Neural cell (in vitro differentiated cells): ENCODE data around the gene INSM2. TPM values are rescaled to one million over a fixed set of nuclear protein-coding genes. Genes with fewer than 3 reads are reported as not detected.

Source experiments
- H2AFZ ChIP-seq: fragments of 200-600, 300-800 bp; sonication (generic), shearing (Covaris generic); 2 replicates; pipeline ENCODE4 v1.6.0; 2014; ENCODE audit warnings: low read depth, mild to moderate bottlenecking, antibody characterized with exemption, low read length, moderate library complexity
- H3F3A ChIP-seq: fragments of 200-600 bp; shearing (Covaris generic); 2 replicates; pipeline ENCODE4 v1.6.1; 2016; ENCODE audit warnings: mild to moderate bottlenecking, moderate library complexity, mixed read lengths, antibody characterized with exemption, low read length; ENCODE audit not compliant: insufficient read depth, poor library complexity, severe bottlenecking
- H3K27ac ChIP-seq: fragments of 200-600, 300-800 bp; sonication (generic), shearing (Covaris generic); 2 replicates; pipeline ENCODE4 v1.5.1; 2014; ENCODE audit warnings: mild to moderate bottlenecking, low read length, moderate library complexity
- H3K27me3 ChIP-seq: fragments of 300-800, 200-600 bp; sonication (generic), shearing (Covaris generic); 2 replicates; pipeline ENCODE4 v1.6.0; 2014; ENCODE audit warnings: mild to moderate bottlenecking, low read depth, low read length, moderate library complexity; ENCODE audit not compliant: insufficient read depth
- H3K36me3 ChIP-seq: fragments of 300-800, 200-600 bp; sonication (generic), shearing (Covaris generic); 2 replicates; pipeline ENCODE4 v1.5.1; 2014; ENCODE audit warnings: mild to moderate bottlenecking, antibody characterized with exemption, low read length, moderate library complexity; ENCODE audit not compliant: insufficient read depth
- H3K4me2 ChIP-seq: fragments of 300-800, 200-600 bp; sonication (generic), shearing (Covaris generic); 2 replicates; pipeline ENCODE4 v1.6.0; 2014; ENCODE audit warnings: mild to moderate bottlenecking, low read length
- H3K4me3 ChIP-seq: fragments of 300-800, 200-600 bp; sonication (generic), shearing (Covaris generic); 2 replicates; pipeline ENCODE4 v1.5.1; 2014; ENCODE audit warnings: mild to moderate bottlenecking, low read length, moderate library complexity
- H3K79me2 ChIP-seq: fragments of 200-600 bp; shearing (Covaris generic); replicated peaks from 2 replicates; pipeline ENCODE4 v1.6.0; 2014; ENCODE audit warnings: mild to moderate bottlenecking, low read length, moderate library complexity; ENCODE audit not compliant: insufficient read depth
- H3K9ac ChIP-seq: fragments of 300-800, 200-600 bp; sonication (generic), shearing (Covaris generic); 2 replicates; pipeline ENCODE4 v1.6.1; 2016; ENCODE audit warnings: mild to moderate bottlenecking, low read length, mixed read lengths
- H3K9me2 ChIP-seq: fragments of 200-600 bp; shearing (Covaris generic); 2 replicates; pipeline ENCODE4 v1.6.1; 2016; ENCODE audit warnings: mild to moderate bottlenecking, low read length, mixed read lengths; ENCODE audit not compliant: insufficient read depth
- H3K9me3 ChIP-seq: fragments of 200-600, 300-800 bp; sonication (generic), shearing (Covaris generic); 2 replicates; pipeline ENCODE4 v1.6.1; 2016; ENCODE audit warnings: mild to moderate bottlenecking, mixed run types, low read length, moderate library complexity, mixed read lengths
- H4K20me1 ChIP-seq: fragments of 200-600 bp; shearing (Covaris generic); 2 replicates; pipeline ENCODE4 v1.6.1; 2016; ENCODE audit warnings: mild to moderate bottlenecking, mixed run types; ENCODE audit not compliant: insufficient read depth
- EP300 ChIP-seq: fragments of 450-650 bp; conservative IDR thresholded peaks from 2 replicates; pipeline ENCODE4 v1.6.1; 2014; ENCODE audit warnings: antibody characterized with exemption, mild to moderate bottlenecking, moderate library complexity; ENCODE audit not compliant: poor library complexity, severe bottlenecking
- EZH2 ChIP-seq: fragments of 200-600, 300-800 bp; shearing (Covaris generic), sonication (generic); IDR thresholded peaks from 2 replicates; pipeline ENCODE4 v1.6.1; 2014; ENCODE audit warnings: antibody characterized with exemption, low read length, borderline replicate concordance, mild to moderate bottlenecking; ENCODE audit not compliant: insufficient read depth, poor library complexity, severe bottlenecking
- MXI1 ChIP-seq: fragments of 450-650 bp; conservative IDR thresholded peaks from 2 replicates; pipeline ENCODE4 v1.6.1; 2014; ENCODE audit warnings: antibody characterized with exemption, mild to moderate bottlenecking; ENCODE audit not compliant: poor library complexity, severe bottlenecking
- POLR2AphosphoS5 ChIP-seq: IDR thresholded peaks from 2 replicates; pipeline ENCODE4 v1.6.1; 2012
- RAD21 ChIP-seq: fragments of 450-650 bp; conservative IDR thresholded peaks from 2 replicates; pipeline ENCODE4 v1.6.1; 2014; ENCODE audit warnings: antibody characterized with exemption, mild to moderate bottlenecking, moderate library complexity
- SMC3 ChIP-seq: fragments of 450-650 bp; conservative IDR thresholded peaks from 2 replicates; pipeline ENCODE4 v1.6.1; 2014; ENCODE audit warnings: antibody characterized with exemption, mild to moderate bottlenecking, moderate library complexity; ENCODE audit not compliant: poor library complexity
- TAF1 ChIP-seq: IDR thresholded peaks from 2 replicates; pipeline ENCODE4 v1.6.1; 2012; ENCODE audit warnings: low read depth
- polyA plus RNA-seq: library from polyadenylated mRNA; depleted of rRNA; stranded (reverse); fragments of >200 nt; gene quantifications from 2 replicates; pipeline ENCODE4 v1.2.3, GENCODE V29; 2014
- TF ChIP-seq, protein P1 (sequence below): fragments of 450-650 bp; IDR thresholded peaks from 2 replicates; pipeline ENCODE4 v1.5.1; 2014; ENCODE audit warnings: antibody characterized with exemption, mild to moderate bottlenecking, moderate library complexity; ENCODE audit not compliant: poor library complexity, severe bottlenecking
- TF ChIP-seq, protein P2 (sequence below): IDR thresholded peaks from 2 replicates; pipeline ENCODE4 v1.6.1; 2012; ENCODE audit warnings: borderline replicate concordance

The INSM2 gene
- polyA plus RNA-seq, 1 donor from 2014 or later: 2.4 TPM

DNA sequence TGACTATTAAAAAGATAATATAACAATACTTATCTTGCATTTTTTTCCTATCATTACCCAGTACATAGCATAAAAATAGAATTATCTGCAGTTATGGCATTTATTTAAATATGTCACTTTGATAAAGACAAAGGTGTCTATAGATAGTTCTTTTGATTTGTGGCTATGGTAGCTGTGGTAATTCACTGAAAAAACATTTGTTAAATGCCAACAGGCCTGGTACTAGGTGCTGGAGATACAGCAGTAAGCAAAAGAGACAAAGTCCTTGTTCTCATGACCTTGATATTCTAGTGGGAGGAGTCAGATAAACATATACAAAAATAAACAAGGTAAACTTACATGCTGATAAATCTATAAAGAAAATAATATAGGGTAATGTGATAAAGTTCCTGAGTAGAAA, 44.7 kb downstream of the INSM2 start:
- no peaks in the 10 kb centered on the region for H3F3A ChIP-seq
- TF ChIP-seq RAD21 (no peak), SMC3 (no peak), TAF1 (no peak), MXI1 (no peak), EZH2 (no peak), EP300 (no peak), POLR2AphosphoS5 (no peak)
- TF ChIP-seq, protein P1, sequence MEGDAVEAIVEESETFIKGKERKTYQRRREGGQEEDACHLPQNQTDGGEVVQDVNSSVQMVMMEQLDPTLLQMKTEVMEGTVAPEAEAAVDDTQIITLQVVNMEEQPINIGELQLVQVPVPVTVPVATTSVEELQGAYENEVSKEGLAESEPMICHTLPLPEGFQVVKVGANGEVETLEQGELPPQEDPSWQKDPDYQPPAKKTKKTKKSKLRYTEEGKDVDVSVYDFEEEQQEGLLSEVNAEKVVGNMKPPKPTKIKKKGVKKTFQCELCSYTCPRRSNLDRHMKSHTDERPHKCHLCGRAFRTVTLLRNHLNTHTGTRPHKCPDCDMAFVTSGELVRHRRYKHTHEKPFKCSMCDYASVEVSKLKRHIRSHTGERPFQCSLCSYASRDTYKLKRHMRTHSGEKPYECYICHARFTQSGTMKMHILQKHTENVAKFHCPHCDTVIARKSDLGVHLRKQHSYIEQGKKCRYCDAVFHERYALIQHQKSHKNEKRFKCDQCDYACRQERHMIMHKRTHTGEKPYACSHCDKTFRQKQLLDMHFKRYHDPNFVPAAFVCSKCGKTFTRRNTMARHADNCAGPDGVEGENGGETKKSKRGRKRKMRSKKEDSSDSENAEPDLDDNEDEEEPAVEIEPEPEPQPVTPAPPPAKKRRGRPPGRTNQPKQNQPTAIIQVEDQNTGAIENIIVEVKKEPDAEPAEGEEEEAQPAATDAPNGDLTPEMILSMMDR: no peak
- TF ChIP-seq, protein P2, sequence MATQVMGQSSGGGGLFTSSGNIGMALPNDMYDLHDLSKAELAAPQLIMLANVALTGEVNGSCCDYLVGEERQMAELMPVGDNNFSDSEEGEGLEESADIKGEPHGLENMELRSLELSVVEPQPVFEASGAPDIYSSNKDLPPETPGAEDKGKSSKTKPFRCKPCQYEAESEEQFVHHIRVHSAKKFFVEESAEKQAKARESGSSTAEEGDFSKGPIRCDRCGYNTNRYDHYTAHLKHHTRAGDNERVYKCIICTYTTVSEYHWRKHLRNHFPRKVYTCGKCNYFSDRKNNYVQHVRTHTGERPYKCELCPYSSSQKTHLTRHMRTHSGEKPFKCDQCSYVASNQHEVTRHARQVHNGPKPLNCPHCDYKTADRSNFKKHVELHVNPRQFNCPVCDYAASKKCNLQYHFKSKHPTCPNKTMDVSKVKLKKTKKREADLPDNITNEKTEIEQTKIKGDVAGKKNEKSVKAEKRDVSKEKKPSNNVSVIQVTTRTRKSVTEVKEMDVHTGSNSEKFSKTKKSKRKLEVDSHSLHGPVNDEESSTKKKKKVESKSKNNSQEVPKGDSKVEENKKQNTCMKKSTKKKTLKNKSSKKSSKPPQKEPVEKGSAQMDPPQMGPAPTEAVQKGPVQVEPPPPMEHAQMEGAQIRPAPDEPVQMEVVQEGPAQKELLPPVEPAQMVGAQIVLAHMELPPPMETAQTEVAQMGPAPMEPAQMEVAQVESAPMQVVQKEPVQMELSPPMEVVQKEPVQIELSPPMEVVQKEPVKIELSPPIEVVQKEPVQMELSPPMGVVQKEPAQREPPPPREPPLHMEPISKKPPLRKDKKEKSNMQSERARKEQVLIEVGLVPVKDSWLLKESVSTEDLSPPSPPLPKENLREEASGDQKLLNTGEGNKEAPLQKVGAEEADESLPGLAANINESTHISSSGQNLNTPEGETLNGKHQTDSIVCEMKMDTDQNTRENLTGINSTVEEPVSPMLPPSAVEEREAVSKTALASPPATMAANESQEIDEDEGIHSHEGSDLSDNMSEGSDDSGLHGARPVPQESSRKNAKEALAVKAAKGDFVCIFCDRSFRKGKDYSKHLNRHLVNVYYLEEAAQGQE: no peak

More for the DNA sequence above, 44.7 kb downstream of the INSM2 start:
- Histone ChIP-seq H3K27ac (no peak overlapping the region), H3K9me2 (no peaks in the 10 kb centered on the region), H3K79me2 (no peaks in the 10 kb centered on the region), H2AFZ (no peak overlapping the region), H3K36me3 (no peaks in the 10 kb centered on the region), H3K4me3 (no peak overlapping the region), H4K20me1 (no peaks in the 10 kb centered on the region), H3K27me3 (no peaks in the 10 kb centered on the region), H3K4me2 (no peak overlapping the region), H3K9ac (no peak overlapping the region), H3K9me3 (no peaks in the 10 kb centered on the region)

Other genes with a start within 250 kb of the INSM2 start
- 349 and 405 TPM in 2 replicates for gene PSMA6, start 241.8 kb upstream of the INSM2 start, polyA plus RNA-seq
- gene NFKBIA, start 129.4 kb upstream of the INSM2 start, polyA plus RNA-seq: 38.4 and 48.8 TPM in 2 replicates